Measurements from ENCODE around the gene ABR.
"Not testable (repeated sequence)": the region's sequence is repeated elsewhere in the genome, so short reads cannot be mapped to it uniquely, and the experiment has no call there.

ABR gene

GRCh38 chr17:1137465-1137894, 42.3 kb downstream of the ABR start:
- Histone ChIP-seq H3K4me1 (ENCODE audit: control extremely low read depth in 1 of 4, control insufficient read depth in 4 of 4, insufficient read depth in 4 of 4, low read length in 3 of 4) (peaks cover 0 to 8% (median 0%) of the 10 kb centered on the region in 4 experiments), H3K36me3 (ENCODE audit: control insufficient read depth in 4 of 4, insufficient read depth in 4 of 4, low read length in 3 of 4) (no peaks in the 10 kb centered on the region), H3K4me3 (ENCODE audit: control insufficient read depth in 1 of 7, extremely low read depth in 1 of 7, insufficient read depth in 4 of 7, low read depth in 2 of 7, low read length in 6 of 7) (no peak overlapping the region), H3K27ac (ENCODE audit: insufficient read depth in 1 of 2, low read depth in 1 of 2, low read length in 2 of 2, poor library complexity in 1 of 2, severe bottlenecking in 2 of 2) (no peak overlapping the region), H3K27me3 (replicated peaks in 2 of 5; ENCODE audit: control insufficient read depth in 4 of 5, insufficient read depth in 5 of 5, low read length in 4 of 5) (no peaks in the 10 kb centered on the region), H3K9me3 (ENCODE audit: control extremely low read depth in 1 of 5, control insufficient read depth in 4 of 5, insufficient read depth in 2 of 5, low read depth in 1 of 5, low read length in 4 of 5) (no peaks in the 10 kb centered on the region)
- DNase-seq = peak; percentile 28 to 50 (median 34)
- 95% methylated on average over 15 of the region's 18 CpGs for WGBS (ENCODE audit: insufficient coverage)
- CTCF ChIA-PET = interaction anchor here (0.9 to 1.3 kb wide), 2 partner anchors 11 to 22 kb away, joined by 3 to 4 read pairs; no protein-coding TSS in a partner anchor
- POLR2A ChIA-PET = no interaction called here

GRCh38 chr17:1136748-1137147, 43.0 kb downstream of the ABR start:
- 88% methylated on average over 6 of the region's 6 CpGs for WGBS (ENCODE audit: insufficient coverage)
- Histone ChIP-seq H3K27ac (ENCODE audit: insufficient read depth in 1 of 2, low read depth in 1 of 2, low read length in 2 of 2, poor library complexity in 1 of 2, severe bottlenecking in 2 of 2) (no peak overlapping the region), H3K9me3 (ENCODE audit: control extremely low read depth in 1 of 5, control insufficient read depth in 4 of 5, insufficient read depth in 2 of 5, low read depth in 1 of 5, low read length in 4 of 5) (no peaks in the 10 kb centered on the region), H3K27me3 (replicated peaks in 2 of 5; ENCODE audit: control insufficient read depth in 4 of 5, insufficient read depth in 5 of 5, low read length in 4 of 5) (no peaks in the 10 kb centered on the region), H3K36me3 (ENCODE audit: control insufficient read depth in 4 of 4, insufficient read depth in 4 of 4, low read length in 3 of 4) (no peaks in the 10 kb centered on the region), H3K4me3 (ENCODE audit: control insufficient read depth in 1 of 7, extremely low read depth in 1 of 7, insufficient read depth in 4 of 7, low read depth in 2 of 7, low read length in 6 of 7) (no peak overlapping the region), H3K4me1 (ENCODE audit: control extremely low read depth in 1 of 4, control insufficient read depth in 4 of 4, insufficient read depth in 4 of 4, low read length in 3 of 4) (peaks cover 0 to 8% (median 0%) of the 10 kb centered on the region in 4 experiments)
- no peak for DNase-seq
- POLR2A ChIA-PET = no interaction called here
- CTCF ChIA-PET = no interaction called here

DNA sequence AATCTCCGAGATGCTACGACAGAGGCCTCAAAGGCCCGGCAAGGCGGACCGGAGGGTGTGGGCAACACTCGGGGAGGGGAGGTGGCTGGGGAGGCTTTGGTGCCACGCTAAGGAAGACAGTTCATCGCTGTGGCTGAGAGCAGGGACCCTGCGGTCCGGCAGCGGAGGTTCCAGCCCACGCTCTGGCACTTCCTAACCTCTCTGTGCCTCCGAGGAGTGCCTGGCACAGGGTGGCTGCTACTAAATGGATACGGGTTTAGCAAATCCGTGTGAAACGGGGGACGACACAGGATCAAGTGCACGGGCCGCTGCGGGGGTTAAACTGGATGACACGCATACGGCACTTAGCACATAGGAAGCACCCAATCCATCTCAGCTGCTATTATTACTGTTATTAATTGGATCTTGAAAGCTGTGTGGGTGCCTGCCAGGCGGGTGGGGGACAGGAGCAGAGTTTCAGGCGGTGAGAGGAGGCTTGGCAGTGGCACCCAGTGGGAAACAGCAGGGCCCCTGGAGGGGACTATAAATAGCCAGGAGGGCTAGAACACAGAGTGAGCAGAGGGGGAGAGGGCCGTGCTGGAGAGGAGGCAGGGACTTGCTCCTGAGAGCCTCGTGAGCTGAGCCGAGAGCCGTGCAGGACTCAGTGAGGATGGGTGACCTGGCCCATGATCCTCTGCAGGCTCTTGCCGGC, 45.0 kb downstream of the ABR start:
- DNase-seq = no peak
- Histone ChIP-seq H3K27ac (ENCODE audit: insufficient read depth in 1 of 2, low read depth in 1 of 2, low read length in 2 of 2, poor library complexity in 1 of 2, severe bottlenecking in 2 of 2) (no peak overlapping the region), H3K4me3 (ENCODE audit: control insufficient read depth in 1 of 7, extremely low read depth in 1 of 7, insufficient read depth in 4 of 7, low read depth in 2 of 7, low read length in 6 of 7) (no peak overlapping the region), H3K36me3 (ENCODE audit: control insufficient read depth in 4 of 4, insufficient read depth in 4 of 4, low read length in 3 of 4) (peaks cover 0 to 3% (median 0%) of the 10 kb centered on the region in 4 experiments), H3K4me1 (ENCODE audit: control extremely low read depth in 1 of 4, control insufficient read depth in 4 of 4, insufficient read depth in 4 of 4, low read length in 3 of 4) (peaks cover 0 to 8% (median 0%) of the 10 kb centered on the region in 4 experiments), H3K27me3 (replicated peaks in 2 of 5; ENCODE audit: control insufficient read depth in 4 of 5, insufficient read depth in 5 of 5, low read length in 4 of 5) (no peaks in the 10 kb centered on the region), H3K9me3 (ENCODE audit: control extremely low read depth in 1 of 5, control insufficient read depth in 4 of 5, insufficient read depth in 2 of 5, low read depth in 1 of 5, low read length in 4 of 5) (no peaks in the 10 kb centered on the region)
- POLR2A ChIA-PET = no interaction called here
- WGBS (ENCODE audit: insufficient coverage) = 92% methylated on average over 14 of the region's 29 CpGs
- CTCF ChIA-PET = no interaction called here

- H3K27ac ChIP-seq (ENCODE audit: insufficient read depth in 1 of 2, low read depth in 1 of 2, low read length in 2 of 2, poor library complexity in 1 of 2, severe bottlenecking in 2 of 2) = no peak overlapping the region
- no peaks in the 10 kb centered on the region for H3K27me3 ChIP-seq (replicated peaks in 2 of 5; ENCODE audit: control insufficient read depth in 4 of 5, insufficient read depth in 5 of 5, low read length in 4 of 5)
- POLR2A ChIA-PET = no interaction called here
- WGBS (ENCODE audit: insufficient coverage) = 98% methylated on average over 8 of the region's 11 CpGs
- peaks cover 0 to 7% (median 0%) of the 10 kb centered on the region in 4 experiments for H3K36me3 ChIP-seq (ENCODE audit: control insufficient read depth in 4 of 4, insufficient read depth in 4 of 4, low read length in 3 of 4)
- H3K4me1 ChIP-seq (ENCODE audit: control extremely low read depth in 1 of 4, control insufficient read depth in 4 of 4, insufficient read depth in 4 of 4, low read length in 3 of 4) = peaks cover 0 to 5% (median 0%) of the 10 kb centered on the region in 4 experiments
- H3K4me3 ChIP-seq (ENCODE audit: control insufficient read depth in 1 of 7, extremely low read depth in 1 of 7, insufficient read depth in 4 of 7, low read depth in 2 of 7, low read length in 6 of 7) = no peak overlapping the region
- peaks cover 0 to 3% (median 0%) of the 10 kb centered on the region in 5 experiments for H3K9me3 ChIP-seq (ENCODE audit: control extremely low read depth in 1 of 5, control insufficient read depth in 4 of 5, insufficient read depth in 2 of 5, low read depth in 1 of 5, low read length in 4 of 5)
- DNase-seq = no peak
- CTCF ChIA-PET = interaction anchor here (0.7 kb wide), 1 partner anchor 57 kb away, joined by 3 read pairs; no protein-coding TSS in a partner anchor
These were observed 49.6 kb downstream of the ABR start for GRCh38 chr17:1130191-1130590.

- CTCF ChIA-PET = interaction anchor here (1.0 kb wide), 1 partner anchor 59 kb away, joined by 3 read pairs; no protein-coding TSS in a partner anchor
- not testable (repeated sequence) for H3K27me3 ChIP-seq (replicated peaks in 2 of 5; ENCODE audit: control insufficient read depth in 4 of 5, insufficient read depth in 5 of 5, low read length in 4 of 5); H3K27ac ChIP-seq (ENCODE audit: insufficient read depth in 1 of 2, low read depth in 1 of 2, low read length in 2 of 2, poor library complexity in 1 of 2, severe bottlenecking in 2 of 2); H3K4me3 ChIP-seq (ENCODE audit: control insufficient read depth in 1 of 7, extremely low read depth in 1 of 7, insufficient read depth in 4 of 7, low read depth in 2 of 7, low read length in 6 of 7); H3K36me3 ChIP-seq (ENCODE audit: control insufficient read depth in 4 of 4, insufficient read depth in 4 of 4, low read length in 3 of 4); H3K9me3 ChIP-seq (ENCODE audit: control extremely low read depth in 1 of 5, control insufficient read depth in 4 of 5, insufficient read depth in 2 of 5, low read depth in 1 of 5, low read length in 4 of 5); H3K4me1 ChIP-seq (ENCODE audit: control extremely low read depth in 1 of 4, control insufficient read depth in 4 of 4, insufficient read depth in 4 of 4, low read length in 3 of 4); DNase-seq
- WGBS (ENCODE audit: insufficient coverage) = 96% methylated on average over 3 of the region's 6 CpGs
- POLR2A ChIA-PET = interaction anchor here (0.6 kb wide), 1 partner anchor 61 kb away, joined by 3 read pairs; no protein-coding TSS in a partner anchor
These were observed 51.3 kb downstream of the ABR start for GRCh38 chr17:1128463-1128862.

GRCh38 chr17:1126801-1127550, 52.8 kb downstream of the ABR start:
- CTCF ChIA-PET = interaction anchor here (0.9 kb wide), 1 partner anchor 11 kb away, joined by 3 read pairs; no protein-coding TSS in a partner anchor
- POLR2A ChIA-PET = no interaction called here
- Histone ChIP-seq H3K4me3 (ENCODE audit: control insufficient read depth in 1 of 7, extremely low read depth in 1 of 7, insufficient read depth in 4 of 7, low read depth in 2 of 7, low read length in 6 of 7) (no peak overlapping the region), H3K4me1 (ENCODE audit: control extremely low read depth in 1 of 4, control insufficient read depth in 4 of 4, insufficient read depth in 4 of 4, low read length in 3 of 4) (peaks cover 0 to 13% (median 9%) of the 10 kb centered on the region in 4 experiments), H3K27ac (ENCODE audit: insufficient read depth in 1 of 2, low read depth in 1 of 2, low read length in 2 of 2, poor library complexity in 1 of 2, severe bottlenecking in 2 of 2) (no peak overlapping the region), H3K36me3 (ENCODE audit: control insufficient read depth in 4 of 4, insufficient read depth in 4 of 4, low read length in 3 of 4) (peaks cover 0 to 12% (median 1%) of the 10 kb centered on the region in 4 experiments), H3K9me3 (ENCODE audit: control extremely low read depth in 1 of 5, control insufficient read depth in 4 of 5, insufficient read depth in 2 of 5, low read depth in 1 of 5, low read length in 4 of 5) (peaks cover 0 to 3% (median 0%) of the 10 kb centered on the region in 5 experiments), H3K27me3 (replicated peaks in 2 of 5; ENCODE audit: control insufficient read depth in 4 of 5, insufficient read depth in 5 of 5, low read length in 4 of 5) (no peaks in the 10 kb centered on the region)
- 97% methylated on average over 21 of the region's 24 CpGs for WGBS (ENCODE audit: insufficient coverage)
- no peak for DNase-seq
